Endothelial cell of umbilical vein (primary cell): Measurements from ENCODE around the gene DEDD. TPM values are rescaled to one million over a fixed set of nuclear protein-coding genes. Genes with fewer than 3 reads are reported as not detected.

Experiments used
- BruUV-seq: library from RNA; stranded (reverse); fragments of 400-500 nt; replicated peaks from 2 replicates; lab custom pipeline; 2021; lab: Mats Ljungman, UMichigan
- CTCF ChIA-PET: fragments of 300-600, 350-600 bp; sonication (Branson Sonifier 250); formaldehyde crosslinking; loops from one replicate; lab custom pipeline; 2021; ENCODE audit warnings: antibody characterized with exemption, inconsistent platforms; lab: Charles Lee
- POLR2A ChIA-PET: fragments of 300-600, 350-600 bp; sonication (Branson Sonifier 250); formaldehyde crosslinking; loops from one replicate; lab custom pipeline; 2021; ENCODE audit warnings: antibody characterized with exemption, inconsistent platforms; lab: Charles Lee
- DNase-seq: peaks from one replicate; pipeline ENCODE4 v3.0.0-alpha.2; 2011; ENCODE audit warnings: low read depth, low spot score
- FAIRE-seq: peaks from 2 replicates; lab custom pipeline; 2011; peaks lifted over from hg19 to GRCh38; lab: Jason Lieb, UNC
- H2AFZ ChIP-seq: 2 replicates; pipeline ENCODE4 v1.6.0; 2012; ENCODE audit warnings: low read depth, low read length, control low read depth, inconsistent platforms
- H3K27ac ChIP-seq: 2 replicates; pipeline ENCODE4 v1.5.1; 2011; ENCODE audit warnings: low read depth, mild to moderate bottlenecking, control low read depth, low read length, moderate library complexity; ENCODE audit not compliant: insufficient read depth
- H3K27me3 ChIP-seq, 2 experiments: 2 replicates each; pipeline versions ENCODE4 v1.6.0 to v1.6.1; 2011; ENCODE audit warnings: low read length in 2 of 2, mixed read lengths in 1 of 2; ENCODE audit not compliant: control insufficient read depth in 2 of 2, insufficient read depth in 2 of 2
- H3K36me3 ChIP-seq, 2 experiments: 2 replicates in 1 of 2; 3 replicates in 1 of 2; pipeline ENCODE4 v1.5.1; 2011; ENCODE audit warnings: low read length in 2 of 2, mild to moderate bottlenecking in 1 of 2, moderate library complexity in 1 of 2; ENCODE audit not compliant: control insufficient read depth in 2 of 2, insufficient read depth in 2 of 2; ENCODE audit errors: extremely low read depth in 1 of 2
- H3K4me1 ChIP-seq: 3 replicates; pipeline ENCODE4 v1.5.1; 2011; ENCODE audit warnings: mild to moderate bottlenecking, low read length; ENCODE audit not compliant: control insufficient read depth, insufficient read depth; ENCODE audit errors: extremely low read depth
- H3K4me2 ChIP-seq: 2 replicates; pipeline ENCODE4 v1.6.1; 2011; ENCODE audit warnings: low read length, control low read depth, mixed read lengths; ENCODE audit not compliant: insufficient read depth
- H3K4me3 ChIP-seq, 3 experiments: fragments of 200-600 bp in 1 of 3; sonication (generic), shearing (Covaris generic) in 1 of 3; replicated peaks in 1 of 3; 2 replicates each; pipeline ENCODE4 v1.5.1; 2011 to 2016; ENCODE audit warnings: control low read depth in 3 of 3, low read length in 3 of 3, mild to moderate bottlenecking in 2 of 3, inconsistent platforms in 1 of 3, low read depth in 1 of 3, moderate library complexity in 1 of 3; ENCODE audit not compliant: insufficient read depth in 1 of 3
- H3K79me2 ChIP-seq: 2 replicates; pipeline ENCODE4 v1.6.0; 2012; ENCODE audit warnings: low read length, inconsistent platforms; ENCODE audit not compliant: control insufficient read depth, insufficient read depth
- H3K9ac ChIP-seq: replicated peaks from 2 replicates; pipeline ENCODE3; 2011; ENCODE audit warnings: low read length, control low read depth; ENCODE audit not compliant: insufficient read depth; ENCODE audit errors: extremely low read depth
- H3K9me1 ChIP-seq: replicated peaks from 3 replicates; pipeline ENCODE4 v1.6.0; 2011; ENCODE audit warnings: mild to moderate bottlenecking, low read length; ENCODE audit not compliant: control insufficient read depth, insufficient read depth; ENCODE audit errors: extremely low read depth
- H3K9me3 ChIP-seq: replicated peaks from 2 replicates; pipeline ENCODE4 v1.5.1; 2012; ENCODE audit warnings: low read length, inconsistent platforms; ENCODE audit not compliant: control insufficient read depth, insufficient read depth
- H4K20me1 ChIP-seq: replicated peaks from 2 replicates; pipeline ENCODE3; 2011; ENCODE audit warnings: mild to moderate bottlenecking, low read length; ENCODE audit not compliant: control insufficient read depth, insufficient read depth; ENCODE audit errors: extremely low read depth
- CTCF ChIP-seq, 2 donors: IDR thresholded peaks; 1 replicate in 1 of 2; 2 replicates in 1 of 2; pipeline ENCODE4 v1.5.1; 2011; ENCODE audit warnings: low read length in 2 of 2, mild to moderate bottlenecking in 2 of 2, moderate library complexity in 2 of 2, control low read depth in 1 of 2, inconsistent platforms in 1 of 2, low read depth in 1 of 2; ENCODE audit not compliant: insufficient read depth in 1 of 2; ENCODE audit errors: extremely low read depth in 1 of 2
- EZH2 ChIP-seq: IDR thresholded peaks from 2 replicates; pipeline ENCODE4 v1.6.1; 2012; ENCODE audit warnings: borderline replicate concordance, low read depth, mild to moderate bottlenecking, moderate library complexity, low read length, inconsistent platforms; ENCODE audit not compliant: severe bottlenecking
- FOS ChIP-seq: IDR thresholded peaks from 2 replicates; pipeline ENCODE4 v1.6.1; 2011; ENCODE audit warnings: mild to moderate bottlenecking, low read length, moderate library complexity, borderline replicate concordance; ENCODE audit not compliant: insufficient read depth
- GATA2 ChIP-seq: IDR thresholded peaks from 2 replicates; pipeline ENCODE4 v1.7.0; 2011; ENCODE audit warnings: low read depth, mild to moderate bottlenecking, moderate library complexity, mixed read lengths, low read length; ENCODE audit not compliant: insufficient read length, insufficient read depth
- JUN ChIP-seq: IDR thresholded peaks from 2 replicates; pipeline ENCODE4 v1.6.1; 2011; ENCODE audit warnings: borderline replicate concordance, low read depth; ENCODE audit not compliant: insufficient read length, insufficient read depth
- MAX ChIP-seq: IDR thresholded peaks from 2 replicates; pipeline ENCODE4 v1.6.1; 2011; ENCODE audit not compliant: insufficient read depth, insufficient read length
- MYC ChIP-seq: IDR thresholded peaks from one replicate; pipeline ENCODE4 v1.6.1; 2011; ENCODE audit warnings: mild to moderate bottlenecking, low read depth, low read length
- POLR2A ChIP-seq: IDR thresholded peaks from 2 replicates; pipeline ENCODE4 v1.6.1; 2012; ENCODE audit warnings: low read depth, mild to moderate bottlenecking, control low read depth, low read length
- POLR2AphosphoS5 ChIP-seq: IDR thresholded peaks from 2 replicates; pipeline ENCODE4 v1.6.1; 2012; ENCODE audit warnings: low read depth, mild to moderate bottlenecking, control low read depth, low read length, moderate library complexity; ENCODE audit not compliant: insufficient read depth
- dilution Hi-C: fragments of 300-500 bp; cut with MboI; formaldehyde crosslinking; loops from one replicate; pipeline ENCODE4 v1.15.0; 2019; ENCODE audit warnings: low sequenced_read_pairs; ENCODE audit not compliant: extremely low pct_ligation_motif_present
- intact Hi-C: fragments of 100-400 bp; cut with micrococcal nuclease; formaldehyde crosslinking; loops from one replicate; pipeline ENCODE4 v1.10.0; 2022
- polyA plus RNA-seq, 4 experiments: library from polyadenylated mRNA; depleted of rRNA in 3 of 4; stranded (reverse) in 3 of 4; unstranded in 1 of 4; fragments of >200 nt; gene quantifications; 2 replicates each; pipeline versions ENCODE4 v1.2.1 to v1.2.3, GENCODE V29; 2011 to 2012; ENCODE audit warnings: missing spikeins in 1 of 4
- total RNA-seq: library from RNA; stranded (reverse); gene quantifications from 2 replicates; pipeline ENCODE4 v1.2.3, GENCODE V29; 2021

DEDD gene
- total and polyA plus RNA-seq, 2 donors (not counting 3 experiments of a cell fraction or from before 2014, with no cell fraction given), result 50.2 to 78.3 TPM

GRCh38 chr1:161081519-161081918, 50.9 kb downstream of the DEDD start:
- H4K20me1 ChIP-seq, result no peaks in the 10 kb centered on the region
- H3K4me3 ChIP-seq, result no peak overlapping the region
- dilution Hi-C loops (no loop called here), intact Hi-C loops (no loop called here)
- TF ChIP-seq MYC (no peak), GATA2 (no peak), FOS (no peak), POLR2AphosphoS5 (no peak), JUN (no peak), MAX (no peak), EZH2 (no peak), POLR2A (no peak), CTCF (IDR thresholded peaks at IDR 0.05; ENCODE audit: extremely low read depth in 1 of 2, insufficient read depth in 1 of 2, low read depth in 1 of 2, low read length in 2 of 2) (no peak)
- H3K36me3 ChIP-seq, result no peaks in the 10 kb centered on the region
- DNase-seq (no peak), FAIRE-seq (no peak)
- ChIA-PET CTCF (interaction anchor here (1.1 kb wide), 1 partner anchor 16 kb away, joined by 3 read pairs; the partner anchor contains the start of gene KLHDC9), POLR2A (no interaction called here)
- no peaks in the 10 kb centered on the region for H3K79me2 ChIP-seq
- no peak overlapping the region for H3K4me2 ChIP-seq
- H3K9me1 ChIP-seq, result no peaks in the 10 kb centered on the region
- H3K9ac ChIP-seq, result no peak overlapping the region
- no peak overlapping the region for H3K27ac ChIP-seq
- no peaks in the 10 kb centered on the region for H3K9me3 ChIP-seq
- no peak overlapping the region for H2AFZ ChIP-seq
- BruUV-seq, result no TSS peak
- H3K27me3 ChIP-seq, result no peaks in the 10 kb centered on the region
- no peaks in the 10 kb centered on the region for H3K4me1 ChIP-seq
